ENCODE measurements around the gene GH2.

Gene GH2

DNA sequence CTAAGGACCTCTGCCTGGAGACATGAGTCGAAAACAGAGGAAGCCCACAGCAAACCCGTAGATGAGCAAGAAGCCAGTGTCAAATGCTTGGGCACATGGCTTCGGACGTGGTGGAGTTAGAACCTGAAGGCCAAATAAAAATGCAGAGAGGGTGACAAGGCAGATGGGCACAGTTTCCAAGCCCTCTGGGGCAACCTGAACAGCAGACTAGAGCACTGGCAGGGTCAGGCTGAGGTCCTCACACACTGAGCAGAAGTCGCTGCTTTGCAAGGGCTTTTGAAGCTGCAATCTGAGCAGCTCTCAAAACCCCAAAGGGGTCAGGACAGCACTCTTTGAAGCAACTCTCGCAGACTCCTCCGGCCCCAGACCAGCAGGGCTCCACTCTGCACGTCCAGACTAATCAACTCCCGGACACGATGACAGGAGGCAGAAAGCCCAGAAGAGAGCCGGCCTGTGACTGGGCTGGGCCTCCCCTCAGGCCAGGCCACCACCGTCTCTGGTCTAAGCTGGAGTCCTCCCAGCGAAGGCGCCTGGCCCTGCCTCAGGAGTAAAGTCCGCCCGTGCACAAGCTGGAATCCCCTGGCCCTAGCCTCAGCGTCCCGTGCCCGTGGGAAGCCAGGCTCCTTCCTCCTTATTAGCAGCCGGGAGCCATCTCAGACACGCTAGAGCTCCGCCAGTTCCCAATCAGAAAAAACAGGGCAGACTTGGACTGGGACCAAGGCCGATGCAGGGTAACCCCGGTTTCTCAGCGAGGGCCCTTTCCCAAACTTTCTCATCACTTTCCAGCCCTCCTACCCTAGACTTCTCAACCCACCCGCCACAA lies 40.2 kb downstream of the GH2 start:
- no peak for DNase-seq (ENCODE audit: low read depth)

DNA sequence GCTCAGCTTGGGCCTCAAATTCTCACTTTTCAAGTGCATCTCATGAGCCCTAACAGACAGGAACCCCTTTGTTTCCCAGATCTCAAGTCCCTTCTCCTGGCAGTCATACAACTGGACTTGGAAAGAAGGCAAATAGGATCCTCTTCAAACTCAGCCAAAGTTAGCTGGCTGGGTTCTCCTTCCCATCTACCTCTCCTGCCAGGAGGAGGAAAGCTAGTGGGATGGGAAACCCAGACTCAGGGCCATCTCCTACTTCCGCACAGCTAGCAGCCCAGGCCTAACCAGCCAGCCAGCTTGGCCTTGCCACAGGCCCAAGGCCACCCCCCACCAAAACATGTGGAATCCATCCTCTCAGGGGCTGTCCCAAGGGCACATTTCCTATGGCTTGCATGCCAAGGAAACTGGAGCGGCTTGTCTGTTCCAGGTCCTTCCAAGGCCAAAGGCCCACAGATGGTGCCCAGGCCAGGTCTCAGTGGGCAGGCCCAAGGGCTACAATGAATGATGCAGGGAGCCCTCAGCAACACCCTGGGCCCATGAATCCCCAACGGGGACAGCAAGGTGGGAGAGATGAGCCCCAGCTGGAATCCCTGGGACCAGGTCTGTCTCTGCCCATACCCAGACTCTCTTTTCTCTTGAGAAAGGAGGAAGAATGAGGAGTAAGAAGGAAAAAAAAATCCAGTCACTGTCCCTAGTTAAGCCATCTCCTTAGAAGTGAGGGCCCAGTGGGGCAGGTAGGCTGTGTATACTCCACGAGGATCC lies 41.0 kb downstream of the GH2 start:
- DNase-seq (ENCODE audit: low read depth) = no peak

GRCh38 chr17:63838631-63839171 lies 43.0 kb downstream of the GH2 start:
- DNase-seq (ENCODE audit: low read depth) = peak; percentile 97

DNA sequence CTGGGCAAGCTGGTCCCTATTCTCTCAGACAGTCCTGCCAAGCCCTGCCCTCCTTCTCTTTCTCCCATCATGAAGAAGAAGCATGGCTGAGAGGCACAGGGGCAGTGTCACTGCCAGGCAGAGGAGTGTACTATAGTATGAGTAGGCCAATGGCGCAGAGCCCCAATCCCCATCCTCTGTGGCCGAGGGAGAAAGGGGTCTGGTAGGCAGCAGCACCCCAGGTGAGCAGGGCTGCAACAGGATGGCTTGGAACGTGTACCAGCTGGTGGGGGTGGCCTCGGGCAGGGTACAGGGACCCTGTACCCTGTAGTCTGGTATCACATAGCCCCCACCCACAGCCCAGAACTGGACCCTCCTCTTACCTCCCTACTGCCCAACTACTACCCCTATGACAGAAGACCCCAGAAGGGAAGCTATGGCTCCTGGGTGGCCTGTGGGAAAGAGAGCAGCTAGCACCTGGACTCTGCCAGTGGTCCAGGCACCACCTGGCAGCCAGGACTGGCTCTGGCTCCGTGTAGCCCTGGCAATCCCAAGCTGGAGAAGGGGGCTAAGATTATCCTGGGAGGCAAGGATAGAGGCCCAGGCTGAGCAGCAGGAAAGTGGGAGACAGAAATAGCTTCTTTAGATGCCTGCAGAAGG lies 43.7 kb downstream of the GH2 start:
- DNase-seq (ENCODE audit: low read depth) = no peak

- no peak for DNase-seq (ENCODE audit: low read depth)
These were observed 44.3 kb downstream of the GH2 start for GRCh38 chr17:63837480-63837879.

GRCh38 chr17:63836811-63837210 lies 44.9 kb downstream of the GH2 start:
- no peak for DNase-seq (ENCODE audit: low read depth)

GRCh38 chr17:63835167-63835720 lies 46.5 kb downstream of the GH2 start:
- DNase-seq (ENCODE audit: low read depth) = no peak

DNA sequence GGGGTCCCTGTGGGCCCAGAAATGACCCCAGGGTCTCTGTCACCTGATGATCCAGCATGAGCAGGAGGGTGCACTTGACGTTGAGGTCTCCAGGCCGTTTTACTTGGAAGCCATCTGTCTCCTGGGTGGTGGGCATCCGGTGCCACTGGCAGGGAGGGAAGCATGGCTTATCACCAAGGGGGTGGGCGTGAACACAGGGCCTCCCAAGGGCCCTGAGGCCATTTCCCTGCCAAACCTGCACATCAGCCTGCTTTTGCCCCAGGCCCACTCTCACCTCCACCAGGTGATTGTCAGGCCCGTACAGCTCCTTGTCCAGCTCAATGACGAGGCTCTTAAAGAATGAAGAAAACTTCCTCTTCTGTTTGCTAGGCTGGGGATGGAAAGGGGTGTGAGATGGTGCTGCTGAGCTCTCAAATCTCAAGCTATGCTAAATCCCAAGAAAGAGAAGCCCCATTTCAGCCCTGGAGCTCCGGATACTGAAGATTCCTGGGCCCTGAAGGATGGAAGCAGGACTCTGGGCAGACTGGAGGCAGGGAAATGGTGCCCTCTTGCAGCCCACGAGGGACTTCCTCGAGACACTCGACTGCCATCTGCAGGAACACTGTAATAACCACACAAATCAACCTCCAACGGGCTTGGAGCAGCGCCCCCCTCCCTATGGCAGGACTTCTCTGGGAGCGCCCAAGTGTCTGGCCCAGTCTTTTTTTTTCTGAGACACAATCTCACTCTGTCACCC lies 47.1 kb downstream of the GH2 start:
- DNase-seq (ENCODE audit: low read depth) = peak; percentile 88

DNA sequence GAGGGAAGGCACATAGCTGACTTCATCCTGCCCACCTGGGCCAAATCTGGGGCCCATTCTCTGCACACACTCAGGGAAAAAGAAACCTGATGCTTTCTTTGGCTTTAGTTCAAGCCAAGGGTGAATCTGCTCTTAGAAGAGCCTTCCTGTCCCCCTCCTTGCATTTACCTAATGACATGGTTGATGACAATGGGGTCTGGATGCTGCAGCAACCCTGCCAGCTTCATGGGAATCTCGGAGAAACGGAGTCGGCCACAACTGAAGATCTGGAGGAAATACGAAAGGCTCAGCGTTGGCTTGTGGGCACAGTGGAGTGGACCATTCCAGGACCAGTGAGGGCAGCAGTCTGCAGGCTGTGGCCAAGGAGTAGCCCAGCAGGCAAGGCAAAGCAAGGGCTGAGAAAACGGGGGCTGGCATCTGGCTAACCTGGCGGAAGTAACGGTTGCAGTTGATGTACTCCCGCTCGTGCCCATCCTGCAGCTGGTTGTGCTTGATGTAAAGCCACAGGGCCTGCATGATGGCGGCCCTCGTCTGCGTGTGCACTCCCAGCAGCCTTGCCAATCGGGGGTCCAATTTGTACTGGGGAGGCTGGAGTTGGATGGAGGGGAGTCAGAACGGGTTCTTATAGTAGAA lies 47.9 kb downstream of the GH2 start:
- DNase-seq (ENCODE audit: low read depth) = no peak

GRCh38 chr17:63833026-63833740 lies 48.6 kb downstream of the GH2 start:
- DNase-seq (ENCODE audit: low read depth) = no peak

GRCh38 chr17:63832455-63832854 lies 49.3 kb downstream of the GH2 start:
- no peak for DNase-seq (ENCODE audit: low read depth)

DNA sequence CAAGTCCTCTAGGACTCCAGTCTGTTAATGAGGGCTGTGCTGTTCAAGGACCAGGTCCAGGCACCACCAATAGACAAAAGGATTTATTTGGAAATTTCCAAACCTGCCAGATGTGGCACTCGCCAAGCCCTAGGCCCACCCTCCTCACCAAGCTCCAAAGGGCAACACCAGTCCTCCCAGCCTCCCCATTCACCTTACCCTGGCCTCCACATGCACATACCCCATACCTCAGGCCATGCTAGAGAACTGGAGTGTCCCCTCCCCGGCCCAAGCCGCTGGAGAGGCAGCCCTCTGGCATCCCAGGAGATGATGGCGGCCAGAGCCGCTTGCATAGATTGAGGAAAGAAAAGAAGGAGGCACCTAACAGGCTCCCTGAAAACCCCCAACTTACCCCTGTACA lies 49.7 kb downstream of the GH2 start:
- no peak for DNase-seq (ENCODE audit: low read depth)

- no peak for DNase-seq (ENCODE audit: low read depth)
These were observed 50.2 kb downstream of the GH2 start for GRCh38 chr17:63831505-63831904.

DNA sequence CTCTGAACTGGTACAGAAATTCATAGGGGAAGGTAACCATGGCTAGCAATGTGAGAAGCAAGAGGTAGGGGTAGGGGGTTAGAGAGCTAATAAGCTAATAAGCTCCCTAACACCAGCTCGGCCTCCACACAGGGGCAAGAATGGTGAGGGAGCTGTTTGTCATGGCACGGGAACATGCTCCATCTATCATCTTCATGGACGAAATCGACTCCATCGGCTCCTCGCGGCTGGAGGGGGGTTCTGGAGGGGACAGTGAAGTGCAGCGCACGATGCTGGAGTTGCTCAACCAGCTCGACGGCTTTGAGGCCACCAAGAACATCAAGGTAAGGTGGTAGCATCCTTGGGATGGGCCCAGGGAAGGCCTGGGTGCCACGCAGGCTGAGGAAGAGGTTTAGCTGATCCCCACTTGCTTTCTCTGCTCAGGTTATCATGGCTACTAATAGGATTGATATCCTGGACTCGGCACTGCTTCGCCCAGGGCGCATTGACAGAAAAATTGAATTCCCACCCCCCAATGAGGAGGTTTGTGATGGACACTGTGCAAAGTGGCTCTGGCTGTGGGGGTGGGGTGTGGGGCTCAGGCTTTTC lies 50.7 kb downstream of the GH2 start:
- no peak for DNase-seq (ENCODE audit: low read depth)

DNA sequence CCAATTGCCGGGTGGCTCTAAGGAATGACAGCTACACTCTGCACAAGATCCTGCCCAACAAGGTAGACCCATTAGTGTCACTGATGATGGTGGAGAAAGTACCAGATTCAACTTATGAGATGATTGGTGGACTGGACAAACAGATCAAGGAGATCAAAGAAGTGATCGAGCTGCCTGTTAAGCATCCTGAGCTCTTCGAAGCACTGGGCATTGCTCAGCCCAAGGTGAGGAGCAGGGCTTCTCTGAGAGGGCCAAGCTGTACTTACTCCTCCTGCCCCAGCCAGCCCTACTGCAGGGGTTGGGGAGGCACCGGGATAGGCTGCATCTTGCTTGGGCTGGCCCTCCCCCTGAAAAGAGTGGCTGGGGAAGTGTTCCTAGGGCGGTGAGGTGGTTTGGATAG lies 51.5 kb downstream of the GH2 start:
- no peak for DNase-seq (ENCODE audit: low read depth)

All from fibroblast of the conjunctiva (primary cell).